ENCODE results near the gene CERT1. TPM values are rescaled to one million over a fixed set of nuclear protein-coding genes. Genes with fewer than 3 reads are reported as not detected.

The CERT1 gene
- total RNA-seq, 1 donor from 2014 or later = 45.4 TPM

- no peak for TF ChIP-seq CTCF (IDR thresholded peaks at IDR 0.05; ENCODE audit: partially characterized antibody, unreplicated experiment)
- Mint-ChIP-seq H3K9me3 (ENCODE audit: unreplicated experiment) (peaks cover 7% of the 10 kb centered on the region), H3K4me3 (ENCODE audit: unreplicated experiment) (no peak overlapping the region), H3K36me3 (ENCODE audit: unreplicated experiment) (peaks cover 18% of the 10 kb centered on the region), H3K4me1 (ENCODE audit: low read depth, unreplicated experiment) (peaks cover 2% of the 10 kb centered on the region), H3K27me3 (ENCODE audit: unreplicated experiment) (no peaks in the 10 kb centered on the region), H3K27ac (ENCODE audit: unreplicated experiment) (no peak overlapping the region)
- no peak for DNase-seq
Observed at GRCh38 chr5:75519761-75520160, 8.3 kb upstream of the CERT1 start.

- peaks cover 11% of the 10 kb centered on the region for H3K9me3 Mint-ChIP-seq (ENCODE audit: unreplicated experiment)
Observed at GRCh38 chr5:75514323-75514722, 2.9 kb upstream of the CERT1 start.

GRCh38 chr5:75513841-75514240, 2.4 kb upstream of the CERT1 start:
- DNase-seq = no peak
- H3K36me3 Mint-ChIP-seq (ENCODE audit: unreplicated experiment) = no peaks in the 10 kb centered on the region
- peaks cover 8% of the 10 kb centered on the region for H3K27me3 Mint-ChIP-seq (ENCODE audit: unreplicated experiment)
- no peak for TF ChIP-seq CTCF (IDR thresholded peaks at IDR 0.05; ENCODE audit: partially characterized antibody, unreplicated experiment)
- H3K4me3 Mint-ChIP-seq (ENCODE audit: unreplicated experiment) = no peak overlapping the region
- H3K27ac Mint-ChIP-seq (ENCODE audit: unreplicated experiment) = no peak overlapping the region
- peaks cover 11% of the 10 kb centered on the region for H3K4me1 Mint-ChIP-seq (ENCODE audit: low read depth, unreplicated experiment)
- H3K9me3 Mint-ChIP-seq (ENCODE audit: unreplicated experiment) = peaks cover 11% of the 10 kb centered on the region

More at GRCh38 chr5:75514323-75514722, 2.9 kb upstream of the CERT1 start:
- peaks cover 11% of the 10 kb centered on the region for H3K4me1 Mint-ChIP-seq (ENCODE audit: low read depth, unreplicated experiment)
- H3K27me3 Mint-ChIP-seq (ENCODE audit: unreplicated experiment) = peaks cover 8% of the 10 kb centered on the region
- no peak for TF ChIP-seq CTCF (IDR thresholded peaks at IDR 0.05; ENCODE audit: partially characterized antibody, unreplicated experiment)
- no peaks in the 10 kb centered on the region for H3K36me3 Mint-ChIP-seq (ENCODE audit: unreplicated experiment)
- no peak overlapping the region for H3K27ac Mint-ChIP-seq (ENCODE audit: unreplicated experiment)
- no peak overlapping the region for H3K4me3 Mint-ChIP-seq (ENCODE audit: unreplicated experiment)
- DNase-seq = no peak

GRCh38 chr5:75512383-75513074, 1.1 kb upstream of the CERT1 start:
- DNase-seq = no peak
- no peak for TF ChIP-seq CTCF (IDR thresholded peaks at IDR 0.05; ENCODE audit: partially characterized antibody, unreplicated experiment)
- peak overlapping the region; percentile 99 for H3K4me3 Mint-ChIP-seq (ENCODE audit: unreplicated experiment)
- peaks cover 8% of the 10 kb centered on the region for H3K27me3 Mint-ChIP-seq (ENCODE audit: unreplicated experiment)
- no peaks in the 10 kb centered on the region for H3K36me3 Mint-ChIP-seq (ENCODE audit: unreplicated experiment)
- H3K4me1 Mint-ChIP-seq (ENCODE audit: low read depth, unreplicated experiment) = peaks cover 18% of the 10 kb centered on the region
- peak overlapping the region; percentile 99 for H3K27ac Mint-ChIP-seq (ENCODE audit: unreplicated experiment)
- H3K9me3 Mint-ChIP-seq (ENCODE audit: unreplicated experiment) = peaks cover 11% of the 10 kb centered on the region

GRCh38 chr5:75510836-75511434, 494 bp downstream of the CERT1 start:
- Mint-ChIP-seq H3K27me3 (ENCODE audit: unreplicated experiment) (peaks cover 8% of the 10 kb centered on the region), H3K36me3 (ENCODE audit: unreplicated experiment) (no peaks in the 10 kb centered on the region), H3K4me1 (ENCODE audit: low read depth, unreplicated experiment) (peaks cover 18% of the 10 kb centered on the region), H3K9me3 (ENCODE audit: unreplicated experiment) (peaks cover 11% of the 10 kb centered on the region), H3K27ac (ENCODE audit: unreplicated experiment) (peak overlapping the region; percentile 99), H3K4me3 (ENCODE audit: unreplicated experiment) (peak overlapping the region; percentile 99)
- DNase-seq = peak; percentile 54
- TF ChIP-seq CTCF (IDR thresholded peaks at IDR 0.05; ENCODE audit: partially characterized antibody, unreplicated experiment) = no peak

Data from glutamatergic neuron (in vitro differentiated cells).